ENCODE data around the gene GYPB.
"Not testable (repeated sequence)": the region's sequence is repeated elsewhere in the genome, so short reads cannot be mapped to it uniquely, and the experiment has no call there.

GYPB gene

GRCh38 chr4:144008602-144009001, 10.6 kb downstream of the GYPB start:
- not testable (repeated sequence) for DNase-seq

- not testable (repeated sequence) for DNase-seq
Measured at GRCh38 chr4:144007960-144008359, 11.2 kb downstream of the GYPB start.

- not testable (repeated sequence) for DNase-seq
Measured at GRCh38 chr4:144006200-144006803, 12.9 kb downstream of the GYPB start.

- DNase-seq: not testable (repeated sequence)
Measured at GRCh38 chr4:144005558-144005953, 13.6 kb downstream of the GYPB start.

DNA sequence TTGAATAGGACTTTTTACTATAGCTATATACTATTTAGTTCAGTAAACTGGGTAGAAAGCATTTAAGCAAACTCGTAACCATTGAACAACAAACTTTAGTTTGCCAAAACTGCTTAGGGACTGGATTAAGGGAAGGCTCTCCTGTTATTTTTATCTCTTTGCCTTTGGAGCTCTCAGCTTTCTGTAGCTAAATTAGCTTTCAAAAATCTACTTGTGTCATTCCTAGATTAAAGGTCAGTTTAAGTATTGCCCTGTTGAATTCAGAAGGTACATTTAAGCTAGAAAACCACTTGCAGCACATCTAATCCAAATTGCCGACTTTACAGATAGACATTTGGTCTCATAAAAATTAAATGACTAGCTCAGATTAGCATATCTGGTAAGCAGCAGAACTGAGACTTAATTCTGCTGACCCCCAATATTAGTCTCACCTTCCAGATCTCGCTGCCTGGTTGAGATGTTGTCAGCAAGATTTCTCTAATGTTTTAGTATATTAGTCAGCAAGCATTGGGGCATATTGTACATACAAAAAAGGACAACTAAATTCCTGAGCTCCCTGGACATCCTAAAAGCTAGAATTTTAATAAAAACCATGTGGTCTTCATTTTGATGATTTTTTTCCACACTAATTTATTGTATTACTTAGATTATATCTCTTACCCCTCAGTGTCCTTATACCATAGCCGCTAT, 14.2 kb downstream of the GYPB start:
- not testable (repeated sequence) for DNase-seq

DNA sequence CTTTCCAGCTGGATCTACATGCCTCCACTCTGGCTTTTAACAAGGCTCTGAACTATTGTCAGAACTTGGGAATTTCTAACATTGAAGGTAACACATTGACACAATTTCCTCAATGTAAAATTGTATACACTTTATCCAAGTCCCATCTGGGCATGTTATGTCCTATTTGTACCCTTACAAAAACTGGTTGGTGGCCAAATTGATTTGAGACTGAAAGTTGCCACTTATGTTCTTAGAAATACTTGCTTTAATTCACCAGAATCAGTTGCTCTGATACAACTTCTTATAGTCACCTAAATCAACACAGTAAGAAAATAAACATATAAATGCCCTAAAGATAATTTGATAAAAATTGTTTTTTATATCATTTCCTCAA, 15.3 kb downstream of the GYPB start:
- not testable (repeated sequence) for DNase-seq

DNA sequence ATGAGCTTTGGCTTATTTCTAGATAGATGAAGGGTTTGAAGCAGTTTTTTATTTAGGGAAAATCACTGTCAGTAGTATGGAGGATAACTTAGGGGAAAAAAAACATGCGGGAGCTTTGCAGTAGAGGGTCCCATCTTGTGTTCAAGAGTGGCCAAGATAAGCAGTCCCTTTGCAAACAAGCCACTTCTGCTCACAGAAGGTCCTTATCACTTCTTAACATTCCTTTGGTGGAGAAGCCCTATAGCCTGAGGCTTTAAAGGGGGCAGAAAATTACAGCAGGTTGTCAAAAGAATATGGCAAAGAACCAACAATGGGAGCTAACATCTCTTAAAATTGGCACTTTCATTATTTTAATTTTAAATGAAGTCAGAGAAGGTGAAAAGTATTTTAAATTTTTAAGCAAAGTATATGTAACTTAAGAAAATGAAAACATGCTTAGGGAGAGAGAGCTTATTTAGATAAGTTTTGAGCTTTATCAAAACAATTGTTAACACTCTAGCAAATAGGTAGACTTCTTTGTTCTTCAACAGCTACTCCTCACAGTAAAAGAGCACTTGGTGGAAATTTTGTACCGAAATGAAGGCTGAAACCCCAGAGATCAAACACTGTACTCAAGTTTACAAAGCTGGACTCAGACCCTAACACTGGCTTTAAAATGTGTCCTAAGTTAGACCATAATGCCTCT, 15.8 kb downstream of the GYPB start:
- not testable (repeated sequence) for DNase-seq

DNA sequence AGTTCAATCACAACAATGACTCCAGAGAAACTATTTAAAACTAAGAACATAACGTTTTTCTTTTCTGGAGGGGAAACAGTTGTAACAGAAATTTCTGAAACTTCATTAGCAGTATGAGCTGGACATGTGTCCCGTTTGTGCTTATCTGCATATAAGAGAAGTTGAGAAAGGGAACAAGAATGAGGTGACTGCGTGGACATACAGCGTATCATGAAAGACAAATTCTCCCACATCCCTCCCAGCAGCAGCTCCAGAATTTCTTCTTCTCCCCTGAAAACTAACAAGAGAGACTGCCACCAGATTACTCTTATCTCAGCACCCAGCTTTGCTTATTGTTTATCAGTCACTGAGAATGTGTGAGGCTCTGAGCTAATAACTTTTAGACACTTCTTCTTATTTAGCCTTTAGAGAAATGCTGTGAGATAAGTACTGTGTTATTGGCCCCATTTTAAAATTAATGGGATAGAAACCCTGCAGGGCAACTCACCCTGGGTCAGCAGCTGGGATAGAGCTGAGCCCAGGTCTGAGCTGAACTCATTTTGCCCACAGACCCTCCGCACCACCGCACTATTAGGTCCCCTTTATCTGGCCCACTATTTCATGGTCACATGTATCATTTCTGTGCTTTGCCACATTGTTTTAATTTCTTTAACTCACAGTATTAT, 18.7 kb downstream of the GYPB start:
- not testable (repeated sequence) for DNase-seq

DNA sequence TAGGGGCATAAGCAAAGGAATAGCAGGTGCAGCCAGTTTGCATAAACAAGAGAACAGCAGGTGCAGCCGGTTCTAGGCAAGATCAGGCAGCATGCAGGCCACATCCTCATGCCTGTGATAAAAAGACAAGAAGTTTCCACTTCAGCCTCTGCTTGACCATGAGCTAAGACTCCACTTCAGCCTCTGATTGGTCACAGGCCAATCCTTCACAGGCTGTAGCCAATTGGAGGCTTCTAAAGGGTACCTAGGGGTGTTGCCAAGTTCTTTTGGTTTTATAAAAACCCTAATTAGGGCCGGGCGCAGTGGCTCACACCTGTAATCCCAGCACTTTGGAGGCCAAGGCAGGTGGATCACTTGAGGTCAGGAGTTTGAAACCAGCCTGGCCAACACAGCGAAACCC, 23.0 kb downstream of the GYPB start:
- not testable (repeated sequence) for DNase-seq

- not testable (repeated sequence) for DNase-seq
Measured at GRCh38 chr4:143991761-143992160, 27.4 kb downstream of the GYPB start.

GRCh38 chr4:143990717-143991116, 28.5 kb downstream of the GYPB start:
- DNase-seq: not testable (repeated sequence)

- no peak for DNase-seq
Measured at GRCh38 chr4:143986180-143986579, 33.0 kb downstream of the GYPB start.

DNA sequence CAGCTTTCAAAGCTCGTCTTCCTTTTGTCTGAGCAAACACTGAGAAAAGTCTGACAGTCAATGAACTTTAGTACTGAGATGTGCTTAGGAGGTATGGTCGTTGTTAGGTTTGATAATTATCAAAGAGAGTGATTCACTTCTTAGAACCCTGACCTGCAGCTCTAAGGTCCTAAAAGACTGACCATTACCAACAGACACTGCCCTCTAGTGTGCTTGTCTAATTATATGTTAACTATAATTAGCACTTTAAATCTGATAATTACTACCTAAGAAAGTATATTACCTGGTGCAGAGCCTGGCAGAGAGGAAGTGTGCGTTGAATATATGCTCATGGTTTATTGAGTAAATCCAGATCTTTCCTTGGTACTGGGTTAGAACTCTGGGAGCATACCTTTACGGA, 38.4 kb downstream of the GYPB start:
- not testable (repeated sequence) for DNase-seq

GRCh38 chr4:143975527-143975926, 43.7 kb downstream of the GYPB start:
- not testable (repeated sequence) for DNase-seq

DNA sequence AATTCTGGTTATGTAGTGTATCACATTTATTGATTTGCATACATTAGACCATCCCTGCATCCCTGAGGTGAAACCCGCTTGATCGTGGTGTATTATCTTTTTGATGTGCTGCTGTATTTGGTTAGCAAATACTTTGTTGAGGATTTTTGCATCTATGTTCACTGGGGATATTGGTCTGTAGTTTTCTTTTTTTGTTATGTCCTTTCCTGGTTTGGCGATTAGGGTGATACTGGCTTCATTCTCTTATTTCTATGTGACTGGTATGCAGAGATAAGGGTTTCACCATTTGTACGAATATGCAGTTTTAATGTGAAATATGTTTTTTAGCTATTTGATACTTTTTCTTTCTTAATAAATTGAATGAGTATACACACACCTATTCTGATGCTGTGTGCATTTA, 45.2 kb downstream of the GYPB start:
- not testable (repeated sequence) for DNase-seq

- DNase-seq: no peak
Measured at GRCh38 chr4:143961075-143961474, 58.1 kb downstream of the GYPB start.

DNA sequence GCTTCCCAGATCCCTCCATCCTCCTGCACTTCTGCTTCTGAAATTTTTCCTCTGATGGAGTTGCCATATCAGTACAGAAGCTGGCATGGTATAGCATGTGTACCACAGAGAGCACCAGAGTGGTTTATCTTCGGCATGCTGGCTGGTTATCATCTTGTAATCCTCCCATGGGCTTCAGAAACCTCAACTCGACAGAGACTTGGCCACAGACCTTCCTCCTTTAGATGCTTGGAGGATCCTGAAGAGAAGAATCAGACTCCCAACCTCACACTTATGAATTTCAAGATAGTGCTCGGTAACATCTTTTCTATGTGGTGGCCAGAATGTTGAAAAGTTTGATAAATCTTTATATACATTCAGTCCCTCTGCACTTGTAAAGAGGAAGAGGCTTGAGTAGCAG, 63.9 kb downstream of the GYPB start:
- DNase-seq: not testable (repeated sequence)

DNA sequence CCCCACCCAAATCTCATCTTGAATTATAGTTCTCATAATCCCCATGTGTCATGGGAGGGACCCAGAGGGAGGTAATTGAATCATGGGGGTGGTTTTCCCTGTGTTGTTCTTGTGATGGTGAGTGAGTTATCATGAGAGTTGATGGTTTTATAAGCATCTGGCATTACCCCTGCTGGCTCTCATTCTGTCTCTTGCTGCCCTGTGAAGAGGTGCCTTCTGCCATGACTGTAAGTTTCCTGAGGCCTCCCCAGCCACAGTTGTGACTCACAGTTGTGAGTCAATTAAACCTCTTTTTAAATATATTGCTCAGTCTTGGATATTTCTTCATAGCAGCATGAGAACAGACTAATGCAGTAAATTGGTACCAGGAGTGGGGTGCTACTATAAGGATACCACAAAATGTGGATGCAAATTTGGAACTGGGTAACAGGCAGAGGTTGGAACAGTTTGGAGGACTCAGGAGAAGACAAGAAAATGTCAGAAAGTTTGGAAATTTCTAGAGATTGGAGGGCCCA, 67.7 kb downstream of the GYPB start:
- DNase-seq: not testable (repeated sequence)

DNA sequence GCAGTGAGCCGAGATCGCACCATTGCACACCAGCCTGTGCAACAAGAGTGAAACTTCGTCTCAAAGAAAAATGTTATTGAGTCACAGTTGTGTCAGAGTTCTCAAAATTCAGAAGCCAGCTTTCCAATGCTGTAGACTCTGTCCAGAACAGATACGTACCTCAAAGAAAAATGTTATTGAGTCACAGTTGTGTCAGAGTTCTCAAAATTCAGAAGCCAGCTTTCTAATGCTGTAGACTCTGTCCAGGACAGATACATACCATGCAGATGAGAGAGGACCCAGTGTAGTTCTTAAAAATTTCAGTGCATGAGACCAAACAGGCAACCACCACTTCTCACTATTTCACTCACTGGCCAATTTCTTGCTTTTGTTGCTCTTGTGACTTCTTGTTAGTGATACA, 68.2 kb downstream of the GYPB start:
- not testable (repeated sequence) for DNase-seq

GRCh38 chr4:143950185-143950584, 69.0 kb downstream of the GYPB start:
- DNase-seq: not testable (repeated sequence)

DNA sequence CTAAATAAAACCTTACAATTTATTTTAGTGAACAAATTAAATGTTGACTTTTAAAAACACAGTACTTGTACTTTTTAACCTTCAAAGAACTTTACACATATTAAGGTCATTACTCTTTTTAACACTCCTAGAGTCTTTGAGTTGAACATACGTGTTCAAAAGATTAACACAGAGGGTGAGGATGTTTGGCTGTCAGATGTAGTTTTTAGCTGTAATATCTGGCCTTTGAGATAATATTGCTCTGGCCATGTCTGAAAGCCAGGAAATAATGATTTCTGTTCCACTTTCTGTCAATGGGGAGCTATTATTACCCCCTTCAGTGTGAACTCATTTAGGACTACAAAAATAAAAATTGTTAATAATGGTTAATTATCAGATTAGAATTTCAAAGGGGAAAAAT, 71.7 kb downstream of the GYPB start:
- not testable (repeated sequence) for DNase-seq

All from CD4-positive, alpha-beta T cell treated with Interleukin-21 for 1 hour (primary cell).